ENCODE results near the gene WDFY4.

DNA sequence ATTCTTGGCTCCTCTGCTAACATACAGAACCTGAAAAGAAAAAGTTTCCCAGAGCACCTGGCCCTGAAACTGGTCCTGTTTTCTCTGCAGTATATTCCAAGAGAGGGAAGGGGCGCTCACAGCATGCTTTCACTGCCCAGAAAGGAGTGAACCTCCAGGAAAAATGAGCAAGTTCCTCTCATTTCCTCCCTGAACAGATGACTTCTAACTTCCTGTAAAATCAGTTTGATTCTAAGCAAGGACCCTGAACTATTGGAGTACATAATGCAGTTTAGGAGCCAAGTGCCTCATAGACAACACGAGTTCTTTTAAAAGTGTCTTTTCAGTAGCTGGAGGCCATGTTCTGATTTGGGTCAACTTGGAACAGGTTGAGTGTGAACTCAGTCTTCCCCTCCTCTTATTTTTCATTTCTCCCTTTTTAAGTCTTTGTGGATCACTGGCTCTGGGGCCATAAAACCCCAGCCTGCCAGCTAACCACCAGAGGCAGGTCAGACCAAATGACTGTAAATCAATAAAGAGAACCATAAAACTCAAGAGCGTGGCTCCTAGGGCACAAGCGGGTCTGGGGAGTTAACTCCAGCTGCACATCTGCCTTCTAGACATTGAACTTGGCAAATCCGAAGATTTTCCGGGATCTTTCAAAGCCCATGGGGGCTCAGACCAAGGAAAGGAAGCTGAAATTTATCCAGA, 260.9 kb downstream of the WDFY4 start:
- TF ChIP-seq, protein P1, sequence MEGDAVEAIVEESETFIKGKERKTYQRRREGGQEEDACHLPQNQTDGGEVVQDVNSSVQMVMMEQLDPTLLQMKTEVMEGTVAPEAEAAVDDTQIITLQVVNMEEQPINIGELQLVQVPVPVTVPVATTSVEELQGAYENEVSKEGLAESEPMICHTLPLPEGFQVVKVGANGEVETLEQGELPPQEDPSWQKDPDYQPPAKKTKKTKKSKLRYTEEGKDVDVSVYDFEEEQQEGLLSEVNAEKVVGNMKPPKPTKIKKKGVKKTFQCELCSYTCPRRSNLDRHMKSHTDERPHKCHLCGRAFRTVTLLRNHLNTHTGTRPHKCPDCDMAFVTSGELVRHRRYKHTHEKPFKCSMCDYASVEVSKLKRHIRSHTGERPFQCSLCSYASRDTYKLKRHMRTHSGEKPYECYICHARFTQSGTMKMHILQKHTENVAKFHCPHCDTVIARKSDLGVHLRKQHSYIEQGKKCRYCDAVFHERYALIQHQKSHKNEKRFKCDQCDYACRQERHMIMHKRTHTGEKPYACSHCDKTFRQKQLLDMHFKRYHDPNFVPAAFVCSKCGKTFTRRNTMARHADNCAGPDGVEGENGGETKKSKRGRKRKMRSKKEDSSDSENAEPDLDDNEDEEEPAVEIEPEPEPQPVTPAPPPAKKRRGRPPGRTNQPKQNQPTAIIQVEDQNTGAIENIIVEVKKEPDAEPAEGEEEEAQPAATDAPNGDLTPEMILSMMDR (IDR thresholded peaks at IDR 0.05) = no peak
- TF ChIP-seq POLR2AphosphoS5 (IDR thresholded peaks at IDR 0.05; ENCODE audit: low read depth, low read length) (no peak), EZH2phosphoT487 (IDR thresholded peaks at IDR 0.05; ENCODE audit: borderline replicate concordance, low read depth) (no peak), GABPA (IDR thresholded peaks at IDR 0.05; ENCODE audit: low read depth) (no peak)
